Activated CD4-positive, alpha-beta memory T cell treated with anti-CD3 and anti-CD28 coated beads, Interleukin-2, amount 10 ng/mL, durations not matched to agents 7 days and 5 days (primary cell): ENCODE results near the gene DMD. TPM values are rescaled to one million over a fixed set of nuclear protein-coding genes. Genes with fewer than 3 reads are reported as not detected.
"Not testable (repeated sequence)": the region's sequence is repeated elsewhere in the genome, so short reads cannot be mapped to it uniquely, and the experiment has no call there.

Source experiments
- CTCF ChIA-PET: fragments of 350-600 bp; sonication (Branson Sonifier 250); formaldehyde crosslinking; loops from one replicate; lab custom pipeline; 2021; ENCODE audit warnings: antibody characterized with exemption, inconsistent platforms; lab: Charles Lee
- POLR2A ChIA-PET: fragments of 350-600 bp; sonication (Branson Sonifier 250); formaldehyde crosslinking; loops from one replicate; lab custom pipeline; 2021; ENCODE audit warnings: antibody characterized with exemption; lab: Charles Lee
- DNase-seq: peaks from one replicate; pipeline ENCODE4 v3.0.0-alpha.2; 2020
- H3K27ac Mint-ChIP-seq: one replicate; pipeline ENCODE4 v1.8.0; 2021; ENCODE audit warnings: mild to moderate bottlenecking, mixed read lengths
- H3K27me3 Mint-ChIP-seq: one replicate; pipeline ENCODE4 v1.8.0; 2021; ENCODE audit warnings: mixed read lengths
- H3K36me3 Mint-ChIP-seq: one replicate; pipeline ENCODE4 v1.8.0; 2021; ENCODE audit warnings: low read depth, mixed read lengths
- H3K4me1 Mint-ChIP-seq: one replicate; pipeline ENCODE4 v1.8.0; 2021; ENCODE audit warnings: mixed read lengths
- H3K4me3 Mint-ChIP-seq: one replicate; pipeline ENCODE4 v1.8.0; 2021; ENCODE audit warnings: mild to moderate bottlenecking, mixed read lengths
- H3K9me3 Mint-ChIP-seq: one replicate; pipeline ENCODE4 v1.8.0; 2021; ENCODE audit warnings: mixed read lengths
- total RNA-seq, 2 experiments: library from RNA; stranded (reverse); gene quantifications; one replicate each; pipeline ENCODE4 v1.2.3, GENCODE V29; 2021

The DMD gene
- total RNA-seq, 2 experiments from 2014 or later: 1.4 to 1.5 TPM

GRCh38 chrX:32280921-32281320 is 930.4 kb downstream of the DMD start:
- no peak for DNase-seq
- ChIA-PET POLR2A (no interaction called here), CTCF (no interaction called here)
- H3K27ac Mint-ChIP-seq: no peak overlapping the region
- H3K36me3 Mint-ChIP-seq: no peaks in the 10 kb centered on the region
- peaks cover 5% of the 10 kb centered on the region for H3K9me3 Mint-ChIP-seq
- no peaks in the 10 kb centered on the region for H3K4me1 Mint-ChIP-seq
- no peak overlapping the region for H3K4me3 Mint-ChIP-seq
- H3K27me3 Mint-ChIP-seq: no peaks in the 10 kb centered on the region

DNA sequence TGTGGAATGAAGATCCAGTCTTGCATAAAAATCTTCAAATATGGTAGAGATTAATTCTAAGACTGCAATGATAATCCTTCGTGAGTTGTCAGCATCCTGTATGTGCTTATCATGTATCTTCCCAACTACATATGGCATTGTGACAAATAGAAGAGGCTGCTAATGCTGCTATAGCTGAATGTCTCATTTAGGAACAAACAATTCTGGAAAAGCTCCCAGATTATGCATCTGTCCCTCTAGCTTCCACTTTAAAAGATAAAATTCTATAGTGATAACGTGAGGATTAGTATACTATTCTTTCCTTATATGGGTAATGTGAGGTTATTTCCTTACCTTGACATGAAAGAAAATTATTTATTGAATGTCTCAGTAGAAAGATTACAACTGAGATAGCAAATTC is 930.9 kb downstream of the DMD start:
- no peak overlapping the region for H3K27ac Mint-ChIP-seq
- H3K4me1 Mint-ChIP-seq: no peaks in the 10 kb centered on the region
- CTCF ChIA-PET: no interaction called here
- H3K27me3 Mint-ChIP-seq: no peaks in the 10 kb centered on the region
- no peak overlapping the region for H3K4me3 Mint-ChIP-seq
- POLR2A ChIA-PET: no interaction called here
- H3K36me3 Mint-ChIP-seq: no peaks in the 10 kb centered on the region
- DNase-seq: no peak
- H3K9me3 Mint-ChIP-seq: peaks cover 5% of the 10 kb centered on the region

GRCh38 chrX:32276153-32276552 is 935.2 kb downstream of the DMD start:
- no peak overlapping the region for H3K4me3 Mint-ChIP-seq
- no peaks in the 10 kb centered on the region for H3K4me1 Mint-ChIP-seq
- no peak for DNase-seq
- no peaks in the 10 kb centered on the region for H3K36me3 Mint-ChIP-seq
- ChIA-PET POLR2A (no interaction called here), CTCF (no interaction called here)
- peaks cover 7% of the 10 kb centered on the region for H3K9me3 Mint-ChIP-seq
- no peaks in the 10 kb centered on the region for H3K27me3 Mint-ChIP-seq
- H3K27ac Mint-ChIP-seq: no peak overlapping the region

- H3K4me3 Mint-ChIP-seq: no peak overlapping the region
Measured at GRCh38 chrX:32269866-32270265, 941.5 kb downstream of the DMD start.

GRCh38 chrX:32268207-32268606 is 943.1 kb downstream of the DMD start:
- no peaks in the 10 kb centered on the region for H3K36me3 Mint-ChIP-seq
- no peaks in the 10 kb centered on the region for H3K4me1 Mint-ChIP-seq
- ChIA-PET POLR2A (no interaction called here), CTCF (no interaction called here)
- no peak overlapping the region for H3K27ac Mint-ChIP-seq
- H3K4me3 Mint-ChIP-seq: no peak overlapping the region
- H3K9me3 Mint-ChIP-seq: peaks cover 5% of the 10 kb centered on the region
- DNase-seq: no peak
- no peaks in the 10 kb centered on the region for H3K27me3 Mint-ChIP-seq

More at GRCh38 chrX:32269866-32270265, 941.5 kb downstream of the DMD start:
- CTCF ChIA-PET: no interaction called here
- peaks cover 2% of the 10 kb centered on the region for H3K9me3 Mint-ChIP-seq
- no peaks in the 10 kb centered on the region for H3K4me1 Mint-ChIP-seq
- no peak overlapping the region for H3K27ac Mint-ChIP-seq
- H3K27me3 Mint-ChIP-seq: no peaks in the 10 kb centered on the region
- POLR2A ChIA-PET: no interaction called here
- no peaks in the 10 kb centered on the region for H3K36me3 Mint-ChIP-seq
- DNase-seq: no peak

DNA sequence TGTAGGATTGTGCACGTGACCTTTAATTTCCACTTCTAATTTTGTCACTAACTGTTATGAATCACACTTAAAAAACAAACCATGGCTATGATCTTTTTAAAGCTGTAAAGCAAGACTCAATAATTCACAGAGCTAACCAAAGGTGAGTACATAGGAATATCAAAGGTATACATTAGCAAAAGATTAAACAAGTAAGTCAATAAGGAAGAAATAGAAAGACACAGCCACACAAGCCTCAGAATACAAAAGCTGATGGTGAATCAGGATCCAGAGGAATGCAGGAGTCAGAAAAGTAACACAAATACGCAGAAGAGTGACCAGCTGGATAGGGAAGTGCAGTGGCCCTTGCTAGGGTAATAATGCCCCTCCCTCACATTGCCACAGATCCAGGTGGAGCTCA is 943.6 kb downstream of the DMD start:
- no peaks in the 10 kb centered on the region for H3K27me3 Mint-ChIP-seq
- ChIA-PET POLR2A (no interaction called here), CTCF (no interaction called here)
- H3K9me3 Mint-ChIP-seq: peaks cover 5% of the 10 kb centered on the region
- no peak overlapping the region for H3K27ac Mint-ChIP-seq
- H3K4me1 Mint-ChIP-seq: no peaks in the 10 kb centered on the region
- no peaks in the 10 kb centered on the region for H3K36me3 Mint-ChIP-seq
- no peak for DNase-seq
- no peak overlapping the region for H3K4me3 Mint-ChIP-seq

GRCh38 chrX:32246675-32247074 is 964.7 kb downstream of the DMD start:
- DNase-seq, H3K36me3 Mint-ChIP-seq, H3K4me1 Mint-ChIP-seq, H3K27ac Mint-ChIP-seq, POLR2A ChIA-PET, H3K27me3 Mint-ChIP-seq, CTCF ChIA-PET, H3K9me3 Mint-ChIP-seq, H3K4me3 Mint-ChIP-seq: not testable (repeated sequence)

DNA sequence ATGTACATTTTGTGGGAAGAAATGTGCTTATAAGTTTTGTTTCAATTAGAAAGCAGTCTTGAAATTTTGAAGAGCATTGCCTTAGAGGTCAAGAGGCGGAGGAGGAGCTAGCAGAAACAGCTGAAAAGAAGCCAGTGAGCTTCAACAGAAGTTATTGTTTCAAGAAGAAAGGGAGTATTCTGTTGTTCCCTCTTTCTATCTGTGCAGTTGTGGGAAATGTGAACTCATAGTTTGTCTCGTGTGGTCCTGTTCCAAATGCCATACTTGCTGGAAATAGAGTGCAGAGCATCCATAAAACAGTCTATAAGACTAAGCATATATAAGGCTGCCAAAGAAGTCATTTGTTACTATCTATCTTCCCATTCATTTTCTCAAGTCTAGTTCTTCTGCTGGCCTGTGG is 1015.7 kb downstream of the DMD start:
- no peak overlapping the region for H3K27ac Mint-ChIP-seq
- CTCF ChIA-PET: no interaction called here
- H3K4me3 Mint-ChIP-seq: no peak overlapping the region
- DNase-seq: no peak
- no peaks in the 10 kb centered on the region for H3K27me3 Mint-ChIP-seq
- POLR2A ChIA-PET: no interaction called here
- H3K4me1 Mint-ChIP-seq: no peaks in the 10 kb centered on the region
- H3K36me3 Mint-ChIP-seq: no peaks in the 10 kb centered on the region
- no peaks in the 10 kb centered on the region for H3K9me3 Mint-ChIP-seq

- POLR2A ChIA-PET: no interaction called here
- no peaks in the 10 kb centered on the region for H3K4me1 Mint-ChIP-seq
Measured at GRCh38 chrX:32191316-32191715, 1020.0 kb downstream of the DMD start.

DNA sequence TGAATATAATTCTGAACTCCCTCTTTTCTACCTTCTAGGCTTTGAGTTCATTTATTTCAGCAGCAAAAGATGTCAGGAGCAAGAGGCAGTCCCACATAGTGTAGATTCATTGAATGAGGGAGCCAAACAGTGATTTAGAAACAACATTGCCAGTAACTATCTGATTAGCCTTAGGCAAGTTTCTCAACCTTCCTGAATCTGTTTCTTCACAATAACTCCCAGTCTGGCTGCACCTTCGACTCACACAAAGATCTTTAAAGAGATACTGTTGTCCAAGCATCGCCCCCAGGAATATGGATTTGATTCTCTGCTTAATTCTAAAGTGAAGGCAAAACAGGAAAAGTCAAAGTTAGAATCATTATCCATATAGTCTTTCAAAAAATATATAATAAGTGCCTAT is 1026.2 kb downstream of the DMD start:
- Mint-ChIP-seq H3K9me3 (no peaks in the 10 kb centered on the region), H3K4me1 (no peaks in the 10 kb centered on the region), H3K36me3 (no peaks in the 10 kb centered on the region), H3K27me3 (no peaks in the 10 kb centered on the region), H3K4me3 (no peak overlapping the region), H3K27ac (no peak overlapping the region)
- ChIA-PET POLR2A (no interaction called here), CTCF (no interaction called here)
- no peak for DNase-seq

More at GRCh38 chrX:32191316-32191715, 1020.0 kb downstream of the DMD start:
- Mint-ChIP-seq H3K36me3 (no peaks in the 10 kb centered on the region), H3K4me3 (no peak overlapping the region), H3K9me3 (no peaks in the 10 kb centered on the region), H3K27me3 (no peaks in the 10 kb centered on the region), H3K27ac (no peak overlapping the region)
- CTCF ChIA-PET: no interaction called here
- DNase-seq: no peak

GRCh38 chrX:32183066-32183465 is 1028.3 kb downstream of the DMD start:
- no peaks in the 10 kb centered on the region for H3K36me3 Mint-ChIP-seq
- POLR2A ChIA-PET: no interaction called here
- no peaks in the 10 kb centered on the region for H3K4me1 Mint-ChIP-seq
- no peak overlapping the region for H3K27ac Mint-ChIP-seq
- CTCF ChIA-PET: no interaction called here
- no peaks in the 10 kb centered on the region for H3K27me3 Mint-ChIP-seq
- H3K4me3 Mint-ChIP-seq: no peak overlapping the region
- DNase-seq: no peak
- no peaks in the 10 kb centered on the region for H3K9me3 Mint-ChIP-seq

- Mint-ChIP-seq H3K9me3 (no peaks in the 10 kb centered on the region), H3K4me3 (no peak overlapping the region), H3K36me3 (no peaks in the 10 kb centered on the region), H3K27ac (no peak overlapping the region), H3K4me1 (no peaks in the 10 kb centered on the region), H3K27me3 (no peaks in the 10 kb centered on the region)
- ChIA-PET CTCF (no interaction called here), POLR2A (no interaction called here)
- DNase-seq: no peak
Measured at GRCh38 chrX:32176510-32176909, 1034.8 kb downstream of the DMD start.

DNA sequence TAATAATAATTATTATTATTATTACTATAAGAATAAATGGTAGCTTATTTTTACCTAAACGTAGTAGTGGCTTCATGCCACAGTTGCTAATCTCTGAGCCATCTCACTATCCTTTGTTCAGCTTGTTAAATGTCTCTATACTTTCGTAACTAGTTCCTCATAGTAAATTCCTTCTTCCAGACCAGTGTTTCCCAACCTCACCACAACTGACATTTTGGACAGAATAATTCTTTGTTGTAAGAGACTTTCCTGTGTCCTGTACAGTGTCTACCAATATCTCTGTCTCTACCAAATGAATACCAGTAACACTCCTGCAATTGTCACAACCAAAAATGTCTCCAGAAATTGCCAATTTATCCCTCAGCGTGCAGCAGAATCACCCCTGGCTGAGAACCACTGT is 1040.9 kb downstream of the DMD start:
- CTCF ChIA-PET: no interaction called here

DNA sequence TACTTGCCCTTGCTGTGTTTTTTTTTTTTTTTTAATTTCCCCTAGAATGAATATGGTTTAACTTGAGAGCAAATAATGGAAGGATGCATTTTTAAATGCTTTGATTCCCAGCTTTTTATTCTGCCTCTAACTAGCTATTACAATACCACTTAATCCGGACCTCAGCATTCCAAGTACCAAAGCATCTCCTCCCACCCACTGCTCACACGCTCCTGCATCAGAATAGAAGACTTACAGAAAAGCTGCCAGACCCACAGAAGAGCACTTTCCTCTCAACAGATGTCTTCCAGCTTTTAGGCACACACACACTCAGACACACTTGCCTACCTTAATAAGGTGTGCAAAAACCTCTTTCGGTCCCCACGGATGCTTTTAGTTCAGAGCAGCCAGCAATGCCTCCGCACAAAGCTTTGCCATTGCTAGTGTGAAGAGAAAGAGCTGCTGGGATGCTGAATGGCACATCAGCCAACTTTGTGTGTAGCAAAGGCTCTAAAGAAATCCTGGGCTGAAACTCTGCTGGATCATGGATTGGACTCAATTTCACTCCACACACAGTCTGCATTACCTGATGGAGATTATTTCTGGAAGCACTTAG is 1056.2 kb downstream of the DMD start:
- H3K36me3 Mint-ChIP-seq: no peaks in the 10 kb centered on the region
- H3K4me1 Mint-ChIP-seq: no peaks in the 10 kb centered on the region
- no peaks in the 10 kb centered on the region for H3K27me3 Mint-ChIP-seq
- ChIA-PET CTCF (no interaction called here), POLR2A (no interaction called here)
- no peak overlapping the region for H3K4me3 Mint-ChIP-seq
- no peak for DNase-seq
- H3K9me3 Mint-ChIP-seq: no peaks in the 10 kb centered on the region
- H3K27ac Mint-ChIP-seq: no peak overlapping the region

More for the DNA sequence above, 1040.9 kb downstream of the DMD start:
- Mint-ChIP-seq H3K27me3 (no peaks in the 10 kb centered on the region), H3K36me3 (no peaks in the 10 kb centered on the region), H3K27ac (no peak overlapping the region), H3K9me3 (no peaks in the 10 kb centered on the region), H3K4me3 (no peak overlapping the region), H3K4me1 (no peaks in the 10 kb centered on the region)
- no peak for DNase-seq
- POLR2A ChIA-PET: no interaction called here
